Measurements from ENCODE around the gene LAG3. TPM values are rescaled to one million over a fixed set of nuclear protein-coding genes. Genes with fewer than 3 reads are reported as not detected.

Gene LAG3
- 0.54 and 1.0 TPM in 2 replicates for total RNA-seq

GRCh38 chr12:6772331-6772695 lies at the start of gene LAG3:
Gene LAG3, plus strand, starts transcription at chr12:6772520. Its CDS starts 333 bp downstream, at chr12:6772853.

DNA sequence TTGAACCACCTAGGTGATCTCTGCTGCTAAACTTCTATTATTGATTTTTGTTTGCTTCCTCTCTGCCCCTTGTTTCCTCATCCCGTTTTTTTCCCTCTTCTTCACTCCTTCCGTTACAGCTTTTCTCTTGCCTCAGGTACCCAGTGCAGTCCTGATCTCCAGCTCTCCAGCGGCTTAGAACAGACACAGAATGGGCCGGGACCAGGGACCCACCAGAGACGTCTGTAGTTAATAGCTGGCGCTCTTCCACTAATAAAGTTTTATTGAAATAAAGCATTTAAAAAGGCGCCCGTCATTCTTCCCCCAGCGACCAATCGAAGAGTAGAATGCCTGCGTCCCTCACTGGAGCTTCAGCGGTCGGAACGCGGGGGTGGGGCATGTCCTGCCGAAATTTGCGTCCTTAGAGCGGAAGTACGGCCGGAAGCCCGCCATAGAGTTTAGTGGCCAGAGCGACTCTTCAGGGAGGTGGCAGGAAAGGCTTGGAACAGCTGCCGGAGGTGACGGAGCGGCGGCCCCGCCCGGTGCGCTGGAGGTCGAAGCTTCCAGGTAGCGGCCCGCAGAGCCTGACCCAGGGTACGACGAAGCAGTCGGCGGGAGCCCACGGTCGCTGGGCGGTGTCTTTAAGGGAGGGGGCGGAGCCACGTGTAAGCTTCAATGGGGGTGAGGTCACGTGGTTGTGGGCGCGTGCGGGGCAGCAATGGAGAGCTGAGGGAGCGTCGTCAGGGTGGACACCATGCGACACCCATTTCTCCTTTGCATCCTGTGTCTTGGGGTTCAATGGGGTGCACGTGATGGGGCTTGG lies 48.5 kb upstream of the LAG3 start, which contains the start of gene COPS7A:
COPS7A (plus strand) TSS at position 440 of the 802 bp plus-strand sequence. CDS start 611 bp downstream, outside the sequence.

GRCh38 chr12:6752921-6753771 lies 19.2 kb upstream of the LAG3 start, which contains the start of gene MLF2:
Gene MLF2, minus strand, starts transcription at chr12:6753141. Its CDS starts 807 bp downstream, at chr12:6752334.

GRCh38 chr12:6765634-6766581 lies 6.4 kb upstream of the LAG3 start, which contains the start of gene PTMS:
Gene PTMS, plus strand, starts transcription at chr12:6766363. Its CDS starts 343 bp downstream, at chr12:6766706.

GRCh38 chr12:6788972-6789924 lies 16.9 kb downstream of the LAG3 start, which contains the start of gene CD4:
Gene CD4, plus strand, starts transcription at chr12:6789528. Its CDS starts 10,611 bp downstream, at chr12:6800139.

DNA sequence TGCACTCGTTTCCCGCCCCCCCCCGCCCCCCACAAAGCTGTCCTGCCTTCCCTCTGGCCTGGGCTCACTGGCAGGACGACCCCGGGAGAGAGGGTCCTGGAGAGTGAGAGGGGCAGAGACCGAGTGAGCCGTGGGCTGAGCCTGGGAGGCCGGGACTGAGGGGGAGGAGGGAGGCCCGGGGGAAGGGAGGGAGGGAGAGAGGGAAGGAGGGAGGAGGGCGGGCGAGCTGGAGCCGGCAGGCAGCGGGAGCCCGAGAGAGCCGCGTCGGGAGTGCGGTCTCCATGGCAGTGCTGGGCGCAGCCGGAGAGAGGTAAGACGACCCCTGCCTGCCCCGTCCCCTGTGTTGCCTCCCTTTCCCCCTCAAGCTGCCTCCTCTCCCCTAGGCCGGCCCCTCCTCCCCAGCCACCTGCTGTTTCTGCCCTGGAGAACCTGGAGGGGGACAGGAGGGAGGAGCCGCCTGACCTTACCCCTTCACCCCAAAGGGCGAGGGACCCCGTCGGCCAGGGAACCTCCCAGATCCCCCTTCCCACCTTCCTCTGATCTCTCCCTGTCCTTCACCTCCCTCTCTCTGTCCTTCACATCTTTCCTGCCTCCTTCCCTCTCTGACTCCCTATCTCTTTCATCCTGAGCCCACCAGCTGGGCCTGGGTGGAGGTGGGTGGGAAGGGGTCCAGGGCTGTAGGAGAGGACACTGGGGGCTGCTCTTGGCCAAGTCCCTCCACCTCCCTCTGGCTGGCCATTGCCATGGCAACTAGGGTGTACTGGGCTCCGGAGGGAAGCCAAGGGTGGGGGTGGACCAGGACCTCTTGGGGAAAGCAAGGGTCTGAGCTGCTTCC lies 49.5 kb downstream of the LAG3 start, which contains the start of gene GPR162:
GPR162 (plus strand) TSS at position 231 of the 835 bp plus-strand sequence. CDS start 2,078 bp downstream, outside the sequence.

Other genes with a start within 250 kb of the LAG3 start
- 6,743 and 9,393 TPM in 2 replicates for gene GAPDH, start 238.0 kb upstream of the LAG3 start, total RNA-seq
- 12.4 and 17.2 TPM in 2 replicates for gene IFFO1, start 216.5 kb upstream of the LAG3 start, total RNA-seq
- 20.1 and 23.3 TPM in 2 replicates for gene NOP2, start 204.2 kb upstream of the LAG3 start, total RNA-seq
- 210 and 211 TPM in 2 replicates for gene CHD4, start 165.1 kb upstream of the LAG3 start, total RNA-seq
- gene LPAR5, start 136.6 kb upstream of the LAG3 start, total RNA-seq = not detected in 2 replicates
- 0.26 and 0.76 TPM in 2 replicates for gene ACRBP, start 125.1 kb upstream of the LAG3 start, total RNA-seq
- 28.4 and 43.7 TPM in 2 replicates for gene ING4, start 109.4 kb upstream of the LAG3 start, total RNA-seq
- 22.9 and 26.8 TPM in 2 replicates for gene ZNF384, start 83.1 kb upstream of the LAG3 start, total RNA-seq
- gene PIANP, start 71.7 kb upstream of the LAG3 start, total RNA-seq = 0.11 and 0.13 TPM in 2 replicates
- 71.5 and 77.6 TPM in 2 replicates for gene COPS7A, start 48.5 kb upstream of the LAG3 start, total RNA-seq
- gene MLF2, start 19.4 kb upstream of the LAG3 start, total RNA-seq = 105 and 112 TPM in 2 replicates
- 75.0 and 82.3 TPM in 2 replicates for gene PTMS, start 6.2 kb upstream of the LAG3 start, total RNA-seq
- gene CD4, start 17.0 kb downstream of the LAG3 start, total RNA-seq = 2.3 and 4.3 TPM in 2 replicates
- gene GPR162, start 49.3 kb downstream of the LAG3 start, total RNA-seq = 1.3 and 2.7 TPM in 2 replicates
- gene P3H3, start 55.9 kb downstream of the LAG3 start, total RNA-seq = 65.1 and 65.5 TPM in 2 replicates
- gene GNB3, start 68.4 kb downstream of the LAG3 start, total RNA-seq = 3.7 and 4.3 TPM in 2 replicates
- gene CDCA3, start 78.8 kb downstream of the LAG3 start, total RNA-seq = 14.9 and 18.7 TPM in 2 replicates
- gene USP5, start 79.6 kb downstream of the LAG3 start, total RNA-seq = 67.8 and 73.4 TPM in 2 replicates
- gene TPI1, start 95.0 kb downstream of the LAG3 start, total RNA-seq = 717 and 807 TPM in 2 replicates
- gene SPSB2, start 100.8 kb downstream of the LAG3 start, total RNA-seq = 5.6 and 5.9 TPM in 2 replicates
- 9.6 and 9.8 TPM in 2 replicates for gene LRRC23, start 132.3 kb downstream of the LAG3 start, total RNA-seq
- 13.0 and 16.3 TPM in 2 replicates for gene ENO2, start 142.1 kb downstream of the LAG3 start, total RNA-seq
- 9.7 and 12.5 TPM in 2 replicates for gene ATN1, start 155.4 kb downstream of the LAG3 start, total RNA-seq
- not detected in 2 replicates for gene RNU7-1, start 171.3 kb downstream of the LAG3 start, total RNA-seq
- 120 TPM in 2 replicates for gene C12orf57, start 171.5 kb downstream of the LAG3 start, total RNA-seq
- 0.43 and 0.91 TPM in 2 replicates for gene PTPN6, start 178.8 kb downstream of the LAG3 start, total RNA-seq
- 134 and 183 TPM in 2 replicates for gene PHB2, start 198.1 kb downstream of the LAG3 start, total RNA-seq
- 29.0 and 30.4 TPM in 2 replicates for gene EMG1, start 198.4 kb downstream of the LAG3 start, total RNA-seq
- 11.5 and 18.2 TPM in 2 replicates for gene LPCAT3, start 246.0 kb downstream of the LAG3 start, total RNA-seq

Data from articular chondrocyte of knee joint (primary cell).